K562 (cell line): ENCODE measurements around the gene ASMT.

Experiments used
- BACH1 ChIP-seq: fragments of 200-800 bp; sonication (Bioruptor generic); IDR thresholded peaks from 2 replicates; pipeline ENCODE4 v1.6.1; 2016; ENCODE audit warnings: missing genetic modification characterization, missing compliant biosample characterization
- CXXC5 ChIP-seq: fragments of 250-450 bp; sonication (Bioruptor Pico); IDR thresholded peaks from 2 replicates; pipeline ENCODE4 v1.8.0; 2022; ENCODE audit warnings: inconsistent platforms, mild to moderate bottlenecking, moderate library complexity
- MAFK ChIP-seq: IDR thresholded peaks from 2 replicates; pipeline ENCODE4 v1.6.1; 2011; ENCODE audit warnings: low read length, improper control_type of control experiment
- ZNF224 ChIP-seq: sonication (generic); formaldehyde crosslinking; IDR thresholded peaks from 2 replicates; pipeline ENCODE4 v1.8.0; 2022; ENCODE audit warnings: mild to moderate bottlenecking, missing genetic modification reagents

- TF ChIP-seq ZNF224 (CRISPR knock-in tag) (no peak), CXXC5 (no peak), MAFK (no peak), BACH1 (tag) (no peak)
These were observed 8.8 kb downstream of the ASMT start for GRCh38 chrX:1623691-1624090.
